Kidney (tissue), 14 donors: ENCODE data around the gene CLIC4. TPM values are rescaled to one million over a fixed set of nuclear protein-coding genes. Genes with fewer than 3 reads are reported as not detected.

Source experiments
- DNase-seq, 5 donors: peaks; one replicate each; pipeline ENCODE4 v3.0.0-alpha.2; 2013 to 2020
- FAIRE-seq: peaks from 2 replicates; lab custom pipeline; 2012; peaks lifted over from hg19 to GRCh38; lab: Jason Lieb, UNC
- H3K27ac ChIP-seq, 2 donors: one replicate each; pipeline ENCODE4 v1.7.0; 2013; ENCODE audit warnings: low read depth in 2 of 2, low read length in 2 of 2, inconsistent platforms in 1 of 2
- H3K27me3 ChIP-seq: one replicate; pipeline ENCODE4 v1.7.1; 2013; ENCODE audit warnings: low read length, inconsistent platforms; ENCODE audit not compliant: control insufficient read depth, insufficient read depth
- H3K36me3 ChIP-seq, 3 donors: one replicate each; pipeline versions ENCODE4 v1.7.0 to v1.7.1; 2013; ENCODE audit warnings: low read length in 3 of 3, control low read depth in 1 of 3, inconsistent platforms in 1 of 3; ENCODE audit not compliant: insufficient read depth in 3 of 3, control insufficient read depth in 2 of 3
- H3K4me1 ChIP-seq, 3 donors: one replicate each; pipeline versions ENCODE4 v1.7.0 to v1.7.1; 2013; ENCODE audit warnings: low read length in 3 of 3, inconsistent platforms in 1 of 3, low read depth in 1 of 3; ENCODE audit not compliant: control insufficient read depth in 2 of 3, insufficient read depth in 2 of 3
- H3K4me3 ChIP-seq, 3 donors: one replicate each; pipeline versions ENCODE4 v1.7.0 to v1.8.1; 2013; ENCODE audit warnings: low read length in 3 of 3, control low read depth in 1 of 3, inconsistent platforms in 1 of 3
- H3K9ac ChIP-seq, 3 donors: one replicate each; pipeline versions ENCODE4 v1.7.0 to v1.7.1; 2013; ENCODE audit warnings: low read length in 3 of 3, control low read depth in 1 of 3, inconsistent platforms in 1 of 3
- H3K9me3 ChIP-seq, 3 donors: one replicate each; pipeline versions ENCODE4 v1.7.0 to v1.7.1; 2013; ENCODE audit warnings: low read length in 3 of 3, control low read depth in 1 of 3, inconsistent platforms in 1 of 3; ENCODE audit not compliant: control insufficient read depth in 2 of 3, insufficient read depth in 1 of 3
- intact Hi-C: fragments of 100-400 bp; cut with DNase I; formaldehyde crosslinking; loops from one replicate; pipeline ENCODE4 v1.11.1; 2022
- polyA plus RNA-seq: library from polyadenylated mRNA; stranded (reverse); fragments of 350-450 nt; fragmentation: Illumina TruSeq; extraction: RNeasy Lipid Tissue Mini Kit (QIAGEN cat#74804); gene quantifications from one replicate; pipeline ENCODE4 v1.2.3, GENCODE V29; 2014; ENCODE audit warnings: low read depth, low replicate concordance; ENCODE audit not compliant: insufficient read depth
- total RNA-seq: library from RNA; stranded (reverse); fragmentation: NEBNext Ultra II Directional; extraction: Animal tissue kit (Norgen Biotek cat#: 25700); gene quantifications from one replicate; pipeline ENCODE4 v1.2.1, GENCODE V29; 2021
- TF ChIP-seq, protein P1 (sequence below): IDR thresholded peaks from 3 replicates; pipeline ENCODE4 v1.5.1; 2012; ENCODE audit warnings: mild to moderate bottlenecking, moderate library complexity, borderline replicate concordance; ENCODE audit not compliant: insufficient read depth; ENCODE audit errors: extremely low read depth
- donor health status: control.
- donor health status: control.
- donor health status: control.
- donor health status: control.
- donor health status: control.
- donor health status: DM: yes; HTN: yes; CAD: no.
- donor health status: Normal renal cell carcinoma (clear cell type).

CLIC4 gene
- total and polyA plus RNA-seq, 2 donors from 2014 or later, result 72.7 to 315 TPM

DNA sequence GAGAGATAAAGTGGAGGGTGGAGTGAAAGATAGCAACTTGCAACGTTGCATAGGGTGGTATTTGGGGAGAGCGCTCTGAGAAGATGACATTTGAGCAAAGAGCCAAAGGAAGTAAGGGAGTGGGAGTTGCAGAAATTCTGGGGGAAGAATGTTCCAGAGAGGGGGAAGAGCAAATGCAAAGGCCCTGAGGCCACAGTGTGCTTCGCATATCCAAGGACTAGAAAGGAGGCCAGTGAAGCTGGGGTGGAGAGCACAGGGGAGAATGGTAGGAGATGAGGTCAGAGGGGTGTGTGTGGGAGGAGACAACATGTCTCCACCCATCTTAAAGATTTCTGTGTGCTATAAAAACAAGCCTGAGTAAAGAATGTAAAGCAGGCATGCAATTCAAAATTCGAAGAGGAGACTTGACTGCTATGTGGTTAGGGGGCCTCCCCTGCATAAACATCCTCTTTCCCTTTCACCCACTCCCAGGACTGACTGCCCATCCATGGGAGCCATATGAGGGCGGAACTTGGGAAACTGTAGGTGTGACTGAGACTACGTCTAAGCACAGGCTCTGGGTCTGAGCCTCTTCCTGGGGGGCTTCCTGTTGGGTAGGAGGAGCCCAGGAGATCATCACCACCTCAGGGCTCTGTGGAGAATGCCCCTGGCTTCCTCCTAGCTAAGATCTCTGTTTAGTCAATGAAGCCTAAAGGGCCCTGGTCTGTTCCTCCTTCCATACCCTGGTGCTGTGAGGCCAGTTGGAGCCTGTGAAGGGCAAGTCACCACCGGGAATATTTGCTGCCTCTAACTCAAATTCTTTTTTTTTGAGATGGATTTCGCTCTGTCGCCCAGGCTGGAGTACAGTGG lies 2.9 kb upstream of the CLIC4 start:
- no peak overlapping the region for H3K27ac ChIP-seq
- TF ChIP-seq, protein P1, sequence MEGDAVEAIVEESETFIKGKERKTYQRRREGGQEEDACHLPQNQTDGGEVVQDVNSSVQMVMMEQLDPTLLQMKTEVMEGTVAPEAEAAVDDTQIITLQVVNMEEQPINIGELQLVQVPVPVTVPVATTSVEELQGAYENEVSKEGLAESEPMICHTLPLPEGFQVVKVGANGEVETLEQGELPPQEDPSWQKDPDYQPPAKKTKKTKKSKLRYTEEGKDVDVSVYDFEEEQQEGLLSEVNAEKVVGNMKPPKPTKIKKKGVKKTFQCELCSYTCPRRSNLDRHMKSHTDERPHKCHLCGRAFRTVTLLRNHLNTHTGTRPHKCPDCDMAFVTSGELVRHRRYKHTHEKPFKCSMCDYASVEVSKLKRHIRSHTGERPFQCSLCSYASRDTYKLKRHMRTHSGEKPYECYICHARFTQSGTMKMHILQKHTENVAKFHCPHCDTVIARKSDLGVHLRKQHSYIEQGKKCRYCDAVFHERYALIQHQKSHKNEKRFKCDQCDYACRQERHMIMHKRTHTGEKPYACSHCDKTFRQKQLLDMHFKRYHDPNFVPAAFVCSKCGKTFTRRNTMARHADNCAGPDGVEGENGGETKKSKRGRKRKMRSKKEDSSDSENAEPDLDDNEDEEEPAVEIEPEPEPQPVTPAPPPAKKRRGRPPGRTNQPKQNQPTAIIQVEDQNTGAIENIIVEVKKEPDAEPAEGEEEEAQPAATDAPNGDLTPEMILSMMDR, result no peak
- peaks cover 0 to 5% (median 0%) of the 10 kb centered on the region in 3 donors for H3K4me1 ChIP-seq
- no peaks in the 10 kb centered on the region for H3K27me3 ChIP-seq
- intact Hi-C loops, result no loop called here
- no peak overlapping the region for H3K4me3 ChIP-seq
- H3K9me3 ChIP-seq, result no peaks in the 10 kb centered on the region
- DNase-seq, result peak in 1 of 5 donors; percentile 59
- no peak overlapping the region for H3K9ac ChIP-seq
- no peaks in the 10 kb centered on the region for H3K36me3 ChIP-seq
- no peak for FAIRE-seq

DNA sequence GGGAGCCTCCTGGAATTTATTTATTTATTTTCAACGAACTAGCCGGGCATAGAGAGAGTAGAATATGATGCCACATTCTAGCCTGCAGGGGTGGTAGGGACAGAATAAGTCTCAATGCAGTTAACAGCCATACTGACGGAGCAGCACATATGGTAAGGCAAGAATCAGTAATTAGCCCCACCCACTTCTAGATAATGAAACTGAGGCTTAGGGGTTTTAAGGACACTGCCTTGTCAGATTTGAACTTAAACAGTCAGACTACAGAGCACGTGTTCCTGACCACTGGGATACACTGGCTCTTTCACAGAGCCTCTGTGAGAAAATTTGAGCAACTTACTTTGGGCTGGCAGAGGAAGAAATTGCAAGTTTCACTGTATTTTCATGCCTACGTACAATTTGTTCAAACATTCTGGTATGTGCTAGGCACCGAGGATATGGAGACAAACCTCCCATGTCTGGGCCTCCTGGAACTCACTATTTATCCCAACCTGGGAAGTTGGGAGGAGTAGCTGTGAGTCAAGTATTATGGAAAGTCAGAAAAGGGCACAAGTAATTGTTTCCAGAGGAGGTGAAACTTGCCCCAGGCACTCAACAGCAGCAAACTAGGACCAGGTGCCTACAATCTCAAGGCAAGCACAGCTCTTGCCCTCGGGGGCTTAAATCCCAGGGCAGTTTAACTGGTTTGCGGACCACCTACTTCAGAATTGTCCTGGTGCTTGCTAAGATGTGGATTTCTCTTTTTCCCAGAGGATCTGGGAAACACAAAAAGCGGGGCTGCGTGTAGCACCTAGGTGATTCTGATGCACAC lies 1.6 kb upstream of the CLIC4 start:
- DNase-seq (peak in 1 of 5 donors; percentile 25), FAIRE-seq (no peak)
- H3K36me3 ChIP-seq, result no peaks in the 10 kb centered on the region
- H3K4me1 ChIP-seq, result peaks cover 0 to 5% (median under 1%) of the 10 kb centered on the region in 3 donors
- no peaks in the 10 kb centered on the region for H3K27me3 ChIP-seq
- TF ChIP-seq, protein P1, result no peak
- H3K27ac ChIP-seq, result peak overlapping the region; percentile 47 to 61
- no peaks in the 10 kb centered on the region for H3K9me3 ChIP-seq
- intact Hi-C loops, result no loop called here
- peak overlapping the region in 1 of 3 donors; percentile 10 for H3K9ac ChIP-seq
- H3K4me3 ChIP-seq, result peak overlapping the region in 2 of 3 donors; percentile 3 to 4

DNA sequence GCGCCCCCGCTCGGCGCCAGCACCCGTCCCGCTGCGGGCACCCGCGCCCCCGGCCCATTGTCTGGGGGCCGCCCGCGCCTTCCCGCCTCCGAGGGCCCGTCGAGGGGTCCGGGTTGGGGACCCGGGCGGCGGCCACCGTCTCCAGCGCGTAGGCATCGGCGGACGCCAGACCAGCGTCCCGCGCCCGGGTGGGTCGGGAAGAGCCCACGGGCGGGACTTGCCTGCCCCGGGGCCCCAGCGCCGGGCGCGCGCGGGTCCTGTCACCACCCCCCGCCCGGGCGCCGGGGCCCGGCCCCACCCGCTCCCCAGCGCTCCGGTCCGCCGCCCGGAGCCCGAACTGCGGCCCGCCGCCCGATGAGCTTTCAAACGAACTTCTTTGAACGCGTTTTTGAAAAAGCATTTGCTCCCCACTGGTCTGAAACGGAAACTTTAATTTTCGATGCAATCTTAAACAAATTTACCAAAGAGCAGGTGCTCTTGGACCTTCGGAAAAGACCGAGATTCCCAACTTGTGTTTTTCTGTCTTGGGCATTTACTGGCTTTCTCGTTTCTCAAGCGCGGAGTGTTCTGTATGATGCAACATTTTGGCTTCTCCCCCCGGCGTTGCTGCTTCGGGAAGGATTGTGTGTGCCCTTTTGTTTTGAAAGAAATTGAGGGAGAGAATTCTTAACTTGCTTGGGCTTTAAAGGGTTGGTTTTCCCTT lies 615 bp downstream of the CLIC4 start:
- TF ChIP-seq, protein P1, result no peak
- FAIRE-seq, result no peak
- H3K9ac ChIP-seq, result peak overlapping the region; percentile 12 to 85 (median 58)
- H3K27ac ChIP-seq, result peak overlapping the region; percentile 73 to 83
- peak in 3 of 5 donors; percentile 56 to 85 (median 80) for DNase-seq
- H3K36me3 ChIP-seq, result no peaks in the 10 kb centered on the region
- H3K4me1 ChIP-seq, result peaks cover 0 to 7% (median 3%) of the 10 kb centered on the region in 3 donors
- H3K4me3 ChIP-seq, result peak overlapping the region; percentile 70 to 86 (median 71)
- no peaks in the 10 kb centered on the region for H3K27me3 ChIP-seq
- intact Hi-C loops, result no loop called here
- H3K9me3 ChIP-seq, result no peaks in the 10 kb centered on the region
